Mucosa of descending colon (tissue), 3 donors: ENCODE data around the gene SPG7. TPM values are rescaled to one million over a fixed set of nuclear protein-coding genes. Genes with fewer than 3 reads are reported as not detected.

Experiments used
- ATAC-seq: fragments of 200-7000 bp; cut with Tn5 transposase; one replicate; pipeline ENCODE4 v1.9.1; 2020; ENCODE audit warnings: mild to moderate bottlenecking, moderate library complexity
- DNase-seq, 3 donors: peaks; one replicate each; pipeline ENCODE4 v3.0.0-alpha.2; 2020
- H3K36me3 ChIP-seq: fragments of 200-600 bp; one replicate; pipeline ENCODE4 v1.8.0; 2021; ENCODE audit warnings: low read depth, mild to moderate bottlenecking
- H3K4me1 ChIP-seq: fragments of 200-600 bp; one replicate; pipeline ENCODE4 v1.8.0; 2021; ENCODE audit warnings: low read depth, mild to moderate bottlenecking
- H3K4me3 ChIP-seq: fragments of 200-600 bp; one replicate; pipeline ENCODE4 v1.8.0; 2021; ENCODE audit warnings: mild to moderate bottlenecking
- H3K9me3 ChIP-seq: fragments of 200-600 bp; one replicate; pipeline ENCODE4 v1.8.0; 2021; ENCODE audit warnings: mild to moderate bottlenecking
- intact Hi-C, 2 donors: fragments of 100-400 bp; cut with DNase I in 1 of 2; cut with micrococcal nuclease in 1 of 2; formaldehyde crosslinking; loops; one replicate each; pipeline versions ENCODE4 v1.11.0 to v1.11.1; 2022; cut with DNase I, micrococcal nuclease
- total RNA-seq, 3 donors: library from RNA; stranded (reverse); fragmentation: NEBNext Ultra II Directional in 2 of 3; extraction: Animal tissue kit (Norgen Biotek cat#: 25700) in 2 of 3; gene quantifications; one replicate each; pipeline versions ENCODE4 v1.2.1 to v1.2.4, GENCODE V29; 2021 to 2023
- TF ChIP-seq, protein P1 (sequence below): fragments of 200-600 bp; IDR thresholded peaks from one replicate; pipeline ENCODE4 v1.8.0; 2022; ENCODE audit warnings: antibody characterized with exemption, mild to moderate bottlenecking
- donor health status: DM: no; HTN: no; CAD: no; lungs with moderate emphysema.
- donor health status: DM: no; HTN: no; CAD: no.
- donor health status: DM: no; HTN: yes; CAD: no.

The SPG7 gene
- total RNA-seq, 3 donors from 2014 or later = 112 to 137 (median 121) TPM

DNA sequence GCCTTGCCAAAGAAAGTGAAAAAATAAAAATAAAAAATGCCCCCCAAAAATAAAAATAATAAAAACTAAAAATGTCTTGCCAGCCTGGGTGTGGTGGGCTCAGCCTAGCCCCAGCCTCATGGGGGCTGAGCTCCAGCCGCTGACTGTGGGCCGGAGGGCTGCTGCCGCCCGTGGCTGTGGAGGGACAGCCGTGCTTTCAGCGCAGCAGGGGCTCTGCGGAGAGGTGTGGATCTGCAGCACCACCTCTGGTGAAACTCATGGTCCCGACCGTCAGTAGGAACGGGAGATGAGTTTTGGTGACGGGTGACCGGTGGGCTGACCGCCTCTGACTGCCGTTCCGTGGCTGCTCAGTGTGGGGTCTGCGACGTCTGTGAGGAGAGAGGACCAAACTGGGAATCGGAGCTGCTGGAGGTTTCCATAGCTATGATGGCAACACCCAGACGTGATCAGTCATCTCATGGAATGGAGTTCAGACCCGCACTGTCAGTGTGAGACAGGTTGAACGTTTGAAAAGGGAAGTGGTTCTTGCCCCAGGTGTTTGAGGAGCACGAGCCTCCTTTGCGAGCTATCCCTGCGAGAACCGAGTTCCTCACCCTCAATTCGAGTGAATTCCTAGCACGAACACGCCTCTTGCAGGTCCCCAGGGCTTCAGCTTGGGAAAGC lies 40.3 kb downstream of the SPG7 start:
- TF ChIP-seq, protein P1, sequence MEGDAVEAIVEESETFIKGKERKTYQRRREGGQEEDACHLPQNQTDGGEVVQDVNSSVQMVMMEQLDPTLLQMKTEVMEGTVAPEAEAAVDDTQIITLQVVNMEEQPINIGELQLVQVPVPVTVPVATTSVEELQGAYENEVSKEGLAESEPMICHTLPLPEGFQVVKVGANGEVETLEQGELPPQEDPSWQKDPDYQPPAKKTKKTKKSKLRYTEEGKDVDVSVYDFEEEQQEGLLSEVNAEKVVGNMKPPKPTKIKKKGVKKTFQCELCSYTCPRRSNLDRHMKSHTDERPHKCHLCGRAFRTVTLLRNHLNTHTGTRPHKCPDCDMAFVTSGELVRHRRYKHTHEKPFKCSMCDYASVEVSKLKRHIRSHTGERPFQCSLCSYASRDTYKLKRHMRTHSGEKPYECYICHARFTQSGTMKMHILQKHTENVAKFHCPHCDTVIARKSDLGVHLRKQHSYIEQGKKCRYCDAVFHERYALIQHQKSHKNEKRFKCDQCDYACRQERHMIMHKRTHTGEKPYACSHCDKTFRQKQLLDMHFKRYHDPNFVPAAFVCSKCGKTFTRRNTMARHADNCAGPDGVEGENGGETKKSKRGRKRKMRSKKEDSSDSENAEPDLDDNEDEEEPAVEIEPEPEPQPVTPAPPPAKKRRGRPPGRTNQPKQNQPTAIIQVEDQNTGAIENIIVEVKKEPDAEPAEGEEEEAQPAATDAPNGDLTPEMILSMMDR = no peak
- DNase-seq (no peak), ATAC-seq (no peak)
- H3K4me1 ChIP-seq = peaks cover 9% of the 10 kb centered on the region
- intact Hi-C loops = no loop called here
- H3K4me3 ChIP-seq = no peak overlapping the region
- H3K36me3 ChIP-seq = peaks cover 6% of the 10 kb centered on the region
- no peaks in the 10 kb centered on the region for H3K9me3 ChIP-seq

DNA sequence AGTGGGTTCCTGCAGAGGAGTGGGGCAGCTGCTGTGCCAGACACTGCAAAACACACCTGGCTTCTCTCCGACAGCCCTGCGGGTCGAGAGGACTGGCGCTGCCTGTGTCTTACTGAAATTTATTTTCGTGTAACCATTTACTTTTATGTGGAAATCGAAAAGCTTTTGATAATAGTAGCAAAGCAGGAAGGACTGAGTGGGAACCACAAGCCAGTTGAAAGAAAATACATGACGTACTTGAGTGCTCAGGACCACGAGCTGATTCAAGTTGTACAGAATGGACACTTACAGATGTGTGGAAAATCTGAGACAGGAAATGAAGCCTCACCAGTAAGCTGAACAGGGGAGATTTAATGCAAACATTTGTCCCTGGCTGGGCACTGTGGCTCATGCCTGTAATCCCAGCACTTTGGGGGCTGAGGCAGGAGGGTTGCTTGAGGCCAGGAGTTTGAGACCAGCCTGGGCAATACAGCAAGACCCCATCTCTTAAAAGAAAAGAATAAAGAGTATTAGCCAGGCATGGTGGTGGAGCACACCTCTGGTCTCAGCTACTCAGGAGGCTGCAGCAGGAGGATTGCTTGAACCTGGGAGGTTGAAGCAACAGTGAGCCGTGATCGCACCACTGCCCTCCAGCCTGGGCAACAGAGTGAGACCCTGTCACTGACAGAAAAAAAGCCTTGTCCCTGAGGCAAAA lies 41.0 kb downstream of the SPG7 start:
- TF ChIP-seq, protein P1 = no peak
- no peak overlapping the region for H3K4me3 ChIP-seq
- ATAC-seq (no peak), DNase-seq (no peak)
- H3K36me3 ChIP-seq = peaks cover 6% of the 10 kb centered on the region
- intact Hi-C loops = no loop called here
- peaks cover 9% of the 10 kb centered on the region for H3K4me1 ChIP-seq
- H3K9me3 ChIP-seq = no peaks in the 10 kb centered on the region

- ATAC-seq (no peak), DNase-seq (no peak)
- Histone ChIP-seq H3K9me3 (no peaks in the 10 kb centered on the region), H3K4me3 (no peak overlapping the region), H3K36me3 (peaks cover 6% of the 10 kb centered on the region), H3K4me1 (peaks cover under 1% of the 10 kb centered on the region)
- TF ChIP-seq, protein P1 = no peak
- intact Hi-C loops = no loop called here
These were observed 42.3 kb downstream of the SPG7 start for GRCh38 chr16:89550421-89551007.

- TF ChIP-seq, protein P1 = no peak
- peaks cover 6% of the 10 kb centered on the region for H3K36me3 ChIP-seq
- intact Hi-C loops = no loop called here
These were observed 44.1 kb downstream of the SPG7 start for GRCh38 chr16:89552329-89552728.

GRCh38 chr16:89552913-89553312 lies 44.7 kb downstream of the SPG7 start:
- Histone ChIP-seq H3K4me3 (no peak overlapping the region), H3K9me3 (no peaks in the 10 kb centered on the region), H3K36me3 (peaks cover 6% of the 10 kb centered on the region), H3K4me1 (peaks cover 4% of the 10 kb centered on the region)
- DNase-seq = no peak
- intact Hi-C loops = no loop called here
- no peak for ATAC-seq
- TF ChIP-seq, protein P1 = no peak

More at GRCh38 chr16:89552329-89552728, 44.1 kb downstream of the SPG7 start:
- ATAC-seq (no peak), DNase-seq (no peak)
- Histone ChIP-seq H3K4me3 (no peak overlapping the region), H3K9me3 (no peaks in the 10 kb centered on the region), H3K4me1 (no peaks in the 10 kb centered on the region)
